SK-N-SH treated with all-trans-retinoic acid at 6 μM for 48 hours (cell line): ENCODE data around the gene GPC3.

Experiments used
- ISL1 ChIP-seq: fragments of 250-450 bp; sonication (Bioruptor Pico); IDR thresholded peaks from 2 replicates; pipeline ENCODE4 v2.1.2; 2022; ENCODE audit warnings: mild to moderate bottlenecking, moderate library complexity
- ZFP3 ChIP-seq: fragments of 250-450 bp; sonication (Bioruptor Pico); IDR thresholded peaks from 2 replicates; pipeline ENCODE4 v1.5.0; 2020; ENCODE audit warnings: mild to moderate bottlenecking, moderate library complexity

- TF ChIP-seq ZFP3 (CRISPR knock-in tag) (no peak), ISL1 (CRISPR knock-in tag) (no peak)
Observed at GRCh38 chrX:133600536-133600935, 384.9 kb downstream of the GPC3 start.
